Stimulated activated CD4-positive, alpha-beta T cell treated with anti-CD3 and anti-CD28 coated beads, TNF-alpha, amount 100 ng/mL, for 4 hours (primary cell): Measurements from ENCODE around the gene RIOX2.
"Not testable (repeated sequence)": the region's sequence is repeated elsewhere in the genome, so short reads cannot be mapped to it uniquely, and the experiment has no call there.

Source experiments
- DNase-seq, 3 experiments: peaks; one replicate each; pipeline ENCODE4 v3.0.0-alpha.2; 2020; ENCODE audit warnings: low read depth in 3 of 3

RIOX2 gene

DNA sequence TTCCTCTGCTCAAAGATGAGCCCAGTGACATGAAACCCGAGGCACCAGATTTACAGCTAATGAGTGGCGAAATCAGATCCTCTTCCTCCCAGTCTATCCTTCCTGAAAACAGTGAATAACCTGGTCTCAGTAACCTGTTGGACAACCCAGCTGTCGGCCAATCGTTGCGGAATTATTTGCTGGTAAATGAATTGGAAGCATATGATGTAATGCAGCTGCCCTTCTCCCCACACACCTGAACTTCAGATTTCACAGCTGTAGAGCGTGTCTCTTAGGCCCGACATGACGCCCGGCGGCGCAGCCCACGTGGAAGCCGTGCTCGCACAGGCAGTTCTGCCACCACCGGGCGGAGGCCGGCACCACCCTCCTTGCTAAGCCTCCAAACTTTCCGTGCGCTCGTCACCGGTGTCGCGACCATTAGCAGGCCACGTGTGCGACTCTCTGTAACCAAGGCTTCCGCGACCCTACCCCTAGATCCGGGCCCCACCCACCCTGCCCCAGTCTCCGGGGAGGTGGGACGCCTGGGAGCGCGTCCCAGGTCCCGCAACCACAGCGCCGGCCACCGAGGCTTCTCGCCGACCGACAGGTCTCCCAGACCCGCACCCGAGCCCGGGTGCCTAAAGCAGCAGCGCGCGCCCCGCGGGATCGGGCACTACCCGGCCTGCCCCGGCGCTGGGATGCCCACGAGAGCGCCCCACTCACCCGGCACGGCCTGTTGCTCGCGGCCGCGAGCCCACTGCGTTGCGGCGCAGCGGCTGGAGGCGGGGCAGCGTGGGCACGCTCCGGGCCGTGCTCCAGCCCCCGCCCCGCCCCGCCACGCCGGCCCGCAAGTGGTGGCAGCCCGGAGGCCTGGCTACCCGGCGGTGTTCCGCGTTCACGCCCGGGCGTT, at the start of gene RIOX2:
Gene RIOX2 (minus strand): TSS at position 753 of the 889 bp plus-strand sequence. CDS start 4,838 bp downstream, outside the sequence.
- DNase-seq, result peak; percentile 61 to 69 (median 68)

DNA sequence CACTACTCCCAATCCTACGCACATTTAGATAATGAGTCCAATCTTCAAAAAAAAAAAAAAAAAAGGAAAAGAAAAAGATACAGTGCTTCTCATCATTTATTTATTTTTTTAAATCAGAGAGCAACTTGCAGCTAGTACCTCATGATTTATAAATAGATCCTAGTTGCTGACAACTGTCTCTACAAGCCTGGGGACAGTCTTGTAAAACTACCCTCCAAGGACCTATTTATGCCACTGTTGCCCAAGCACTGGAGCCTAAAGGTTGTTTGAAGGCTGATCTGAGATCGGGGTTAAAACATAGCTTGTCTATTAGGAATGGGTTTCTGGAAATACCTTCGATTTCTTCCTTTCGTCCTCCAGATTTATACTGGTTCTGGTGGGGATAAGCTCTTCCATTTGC, 48.2 kb upstream of the RIOX2 start:
- no peak for DNase-seq

DNA sequence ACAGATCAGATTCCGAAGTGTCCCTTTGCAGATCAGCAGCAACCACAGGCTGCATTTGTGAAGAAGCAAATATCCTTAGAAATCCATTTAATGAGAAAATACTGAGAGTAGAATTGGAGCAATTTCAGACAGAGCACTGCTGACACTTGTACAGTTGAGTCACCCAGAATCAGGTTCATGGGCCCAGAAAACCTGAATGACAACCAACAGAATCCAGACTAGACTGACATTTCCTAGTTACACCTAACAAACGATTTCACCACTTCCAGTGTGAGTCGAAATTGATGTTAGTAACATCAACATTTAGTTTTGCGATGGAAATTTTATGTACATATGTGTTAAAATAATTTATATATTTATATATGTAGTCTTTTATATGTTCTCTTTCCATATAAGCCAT, 46.1 kb upstream of the RIOX2 start:
- DNase-seq, result no peak

DNA sequence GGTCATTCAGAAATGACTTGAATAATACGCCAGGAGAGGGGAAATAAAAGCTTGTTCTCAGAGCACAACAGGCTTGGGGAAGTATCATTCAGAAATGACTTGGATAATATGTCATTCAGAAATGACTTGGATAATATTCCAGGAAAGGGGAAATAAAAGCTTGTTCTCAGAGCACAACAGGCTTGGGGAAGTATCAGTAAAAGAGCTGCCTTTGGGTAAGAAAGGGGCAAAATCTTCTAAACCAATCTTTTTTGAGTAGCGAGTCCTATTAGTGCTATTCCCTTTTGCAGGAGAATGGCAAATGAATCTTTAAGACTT, 42.0 kb upstream of the RIOX2 start:
- no peak for DNase-seq

DNA sequence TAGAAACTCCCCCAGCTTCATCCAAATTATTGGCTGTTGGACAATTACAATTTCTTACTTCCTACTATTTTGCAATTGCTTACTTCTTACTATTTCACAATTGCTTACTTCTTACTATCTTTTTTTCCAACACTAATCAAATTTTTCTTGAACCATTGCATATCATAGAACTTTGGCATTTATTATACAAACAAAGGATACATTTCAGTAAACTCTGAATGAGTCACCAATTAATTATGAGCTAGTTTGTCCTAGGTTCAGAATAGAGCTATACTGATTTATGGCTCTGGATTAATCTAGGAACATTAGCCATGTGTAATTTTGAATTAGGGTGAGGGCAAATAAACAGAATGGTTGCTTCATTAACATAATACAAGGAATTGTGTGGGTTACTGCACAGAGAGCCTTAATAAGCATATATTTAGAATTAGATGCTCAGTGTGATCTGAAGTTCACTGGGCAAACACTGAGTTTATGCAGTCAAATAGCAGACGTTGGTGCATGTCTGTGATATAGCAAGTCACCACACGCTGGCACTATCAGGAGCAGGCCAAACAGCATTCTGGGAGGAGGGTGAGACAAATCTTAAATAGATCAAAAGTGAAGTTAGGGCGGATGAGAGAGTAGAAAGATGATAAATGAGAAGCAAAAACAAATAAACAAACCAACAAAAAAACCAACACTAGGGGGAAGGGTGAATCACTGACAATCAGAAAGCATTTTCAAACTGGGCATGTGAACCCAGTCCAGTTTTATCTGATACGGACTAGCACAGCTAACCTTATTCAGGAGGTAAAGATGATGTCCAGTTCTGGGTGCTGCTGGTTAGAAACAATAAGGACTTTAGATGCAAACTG, 41.4 kb upstream of the RIOX2 start:
- no peak for DNase-seq

DNA sequence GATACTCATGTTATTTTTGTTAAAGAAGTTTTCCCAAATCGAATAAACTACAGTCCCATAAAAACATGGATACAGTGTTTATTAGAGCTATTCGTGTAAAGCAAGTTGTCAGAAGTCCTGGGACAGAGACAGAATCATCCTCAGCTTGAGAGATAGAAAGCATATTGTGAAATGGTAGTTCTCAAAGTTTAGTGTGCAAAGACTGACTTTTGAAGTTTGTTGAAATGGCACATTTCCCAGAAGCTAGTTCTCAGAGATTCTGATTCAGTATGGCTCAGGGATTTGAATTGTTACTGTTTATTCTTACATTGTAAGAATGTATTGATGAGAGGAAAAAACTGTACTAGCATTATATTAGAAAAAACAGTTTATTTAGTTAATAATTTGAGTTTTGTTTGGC, 40.7 kb upstream of the RIOX2 start:
- DNase-seq, result no peak

DNA sequence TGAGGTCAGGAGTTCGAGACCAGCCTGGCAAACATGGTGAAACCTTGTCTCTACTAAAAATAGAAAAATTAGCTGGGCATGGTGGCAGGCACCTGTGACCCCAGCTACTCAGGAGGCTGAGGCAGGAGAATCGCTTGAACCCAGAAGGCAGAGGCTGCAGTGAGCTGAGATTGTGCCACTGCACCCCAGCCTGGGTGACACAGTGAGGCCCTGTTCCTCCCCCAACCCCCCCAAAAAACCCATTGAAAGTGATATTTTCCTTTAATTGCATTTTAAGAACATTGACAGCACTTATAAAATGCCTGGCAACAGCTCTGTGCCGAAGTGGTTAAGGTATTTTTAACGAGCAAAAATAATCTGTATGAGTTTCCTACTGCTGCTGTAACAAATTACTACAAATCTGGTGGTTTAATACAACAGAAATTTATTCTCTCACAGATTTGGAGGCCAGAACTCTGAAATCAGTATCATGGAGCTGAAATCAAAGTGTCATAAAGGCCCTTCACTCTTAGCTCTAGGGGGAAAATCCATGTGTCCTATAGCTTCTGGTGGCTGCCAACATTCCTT, 38.7 kb upstream of the RIOX2 start:
- not testable (repeated sequence) for DNase-seq

DNA sequence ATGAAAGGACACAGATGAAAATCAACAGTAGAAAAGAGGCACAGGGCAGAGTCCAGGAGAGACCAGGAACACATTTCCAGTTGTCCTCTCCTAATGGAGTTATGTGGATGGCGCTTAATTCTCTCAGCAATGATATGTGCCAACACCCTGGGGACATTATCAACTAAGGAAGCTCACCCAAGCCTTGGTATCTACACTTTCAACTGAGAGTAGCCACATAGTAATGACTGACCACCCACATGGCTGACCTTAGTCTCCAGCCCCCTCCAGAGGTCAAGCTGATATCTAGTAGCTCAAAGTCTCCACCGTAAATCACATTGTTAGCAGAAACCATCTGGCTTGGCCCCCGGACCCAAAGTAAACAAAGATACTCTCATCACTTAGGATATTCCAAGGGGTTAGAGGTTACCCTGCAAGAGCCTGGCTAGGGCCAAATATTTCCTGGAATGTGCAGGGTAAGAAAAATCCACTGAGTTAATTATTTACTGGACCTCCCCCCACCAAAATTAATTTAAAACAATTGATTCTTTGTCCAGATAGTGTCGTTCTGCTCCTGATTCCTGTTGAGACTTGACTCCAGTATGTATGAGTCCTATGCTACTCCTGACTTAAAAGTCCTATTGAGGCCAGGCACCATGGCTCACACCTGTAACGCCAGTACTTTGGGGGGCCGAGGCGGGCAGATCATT, 38.1 kb upstream of the RIOX2 start:
- DNase-seq, result no peak

DNA sequence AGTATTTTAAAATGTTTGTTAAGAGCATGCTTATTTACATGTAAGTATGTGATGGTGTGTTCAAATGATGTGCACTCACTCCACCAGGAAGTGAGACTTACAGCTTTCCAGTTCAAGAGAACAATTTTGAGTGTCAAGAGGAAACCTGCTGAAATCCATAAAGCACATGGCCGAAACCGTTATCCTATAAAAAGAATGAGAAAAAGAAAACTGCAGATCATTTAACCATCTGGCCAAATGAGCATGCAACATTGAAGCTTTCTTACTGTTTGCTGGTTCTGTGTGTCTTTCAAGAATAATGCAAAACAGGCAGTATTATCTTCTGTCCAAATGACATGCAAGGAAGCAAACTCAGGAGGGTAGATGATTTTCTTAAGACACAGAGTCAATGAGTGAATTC, 36.6 kb upstream of the RIOX2 start:
- no peak for DNase-seq

DNA sequence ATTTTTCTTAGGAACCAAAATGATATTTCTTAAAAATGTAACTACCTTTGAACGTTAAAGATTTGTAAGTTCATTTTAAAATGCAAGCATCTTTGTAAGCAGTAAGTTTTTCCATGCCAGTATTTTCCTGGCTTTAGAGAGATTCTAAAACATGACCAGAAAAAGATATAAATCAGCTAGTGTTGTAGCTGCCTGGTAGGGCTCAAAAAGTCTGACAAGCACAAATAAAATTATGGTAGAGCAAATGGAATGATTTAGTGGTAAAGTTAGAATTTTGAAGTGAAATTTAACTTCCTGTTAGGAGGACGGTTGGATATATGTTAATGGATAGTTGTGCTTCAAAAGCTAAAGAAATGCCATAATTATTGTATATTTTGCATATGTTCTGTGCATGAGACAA, 33.2 kb upstream of the RIOX2 start:
- no peak for DNase-seq

DNA sequence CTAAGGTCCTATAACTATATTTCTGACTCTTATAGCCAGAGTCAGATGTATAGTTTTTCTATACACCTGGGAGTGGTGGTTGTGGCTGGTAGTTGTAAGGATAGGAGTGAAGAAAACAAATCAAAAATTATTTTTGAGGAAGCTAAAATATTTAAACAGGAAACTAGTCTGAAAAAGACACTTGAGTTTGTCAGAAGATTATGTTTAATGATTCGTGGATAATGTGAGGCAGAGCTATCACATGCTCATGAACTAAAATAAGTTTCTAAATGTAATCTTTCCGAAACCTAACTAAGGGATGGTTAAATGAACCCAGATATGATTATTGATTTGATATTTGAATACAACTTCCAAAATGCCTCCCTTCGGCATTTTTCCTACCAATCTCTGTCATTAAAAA, 32.5 kb upstream of the RIOX2 start:
- DNase-seq, result no peak

DNA sequence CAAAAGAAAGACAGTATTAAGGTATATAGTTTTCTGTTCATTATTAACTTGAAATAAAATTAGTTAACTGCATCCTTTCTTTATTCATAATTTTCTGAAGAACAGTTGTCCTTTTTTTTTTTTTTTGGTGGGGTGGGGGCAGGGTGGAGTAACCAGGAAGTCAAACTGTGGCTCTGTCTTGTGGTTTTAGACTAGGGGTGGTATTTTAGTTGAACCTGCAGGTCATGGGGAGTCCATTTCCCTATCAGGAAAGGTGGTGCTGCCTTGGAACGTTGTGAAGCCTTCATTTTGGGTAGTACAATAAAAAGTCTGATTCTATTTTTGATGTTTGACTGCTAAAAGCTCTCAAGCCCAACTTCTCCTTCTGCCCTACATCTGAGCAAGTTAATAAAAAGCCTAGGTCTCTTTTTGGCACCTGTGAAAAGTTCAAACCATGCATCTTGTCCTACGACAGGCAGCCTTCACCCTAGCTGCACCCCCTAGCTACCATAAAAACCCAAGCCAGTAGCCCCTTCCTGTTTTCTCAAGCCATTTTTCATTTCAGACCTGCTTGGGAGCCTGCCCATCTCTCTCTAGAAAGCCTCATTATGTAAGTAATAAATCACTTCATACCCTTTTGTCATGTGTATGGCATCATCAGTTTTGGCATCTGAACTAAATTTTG, 31.2 kb upstream of the RIOX2 start:
- DNase-seq, result no peak

DNA sequence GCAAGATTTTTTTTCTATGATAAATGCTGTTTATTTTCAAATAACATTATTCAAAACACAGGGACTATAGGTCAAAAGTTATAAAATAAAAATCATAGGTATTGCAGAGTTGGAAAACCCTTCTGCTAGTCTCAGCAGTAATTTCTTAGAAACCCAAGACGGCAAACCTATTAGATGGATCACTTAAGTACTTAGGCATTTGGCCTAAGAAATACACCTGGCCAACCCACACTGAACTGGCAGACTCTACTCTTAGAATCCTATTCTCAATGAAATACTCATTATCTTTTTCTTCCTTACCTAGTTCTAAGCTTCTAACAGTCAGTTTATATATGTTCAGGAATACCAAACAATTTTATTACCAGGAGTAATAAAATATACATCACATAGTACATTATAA, 30.5 kb upstream of the RIOX2 start:
- no peak for DNase-seq

DNA sequence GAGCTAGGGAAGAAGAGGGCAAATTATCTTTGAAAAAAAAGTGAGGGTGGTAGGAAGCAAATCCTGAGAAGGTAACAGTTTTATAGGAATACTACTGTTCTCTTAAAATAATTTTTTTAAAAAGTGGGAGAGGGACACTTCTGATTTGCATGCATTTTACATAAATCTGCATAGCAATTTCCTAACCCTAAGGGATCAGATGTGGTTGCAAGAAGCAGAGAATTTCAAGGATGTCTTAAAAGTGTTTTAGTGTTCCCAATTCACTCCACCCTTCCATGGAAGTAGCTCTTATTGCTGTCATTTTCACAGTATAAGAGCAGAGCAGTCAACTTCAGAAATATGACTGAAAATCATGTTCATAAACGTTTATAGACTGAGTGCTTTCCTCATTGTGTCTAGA, 27.8 kb upstream of the RIOX2 start:
- no peak for DNase-seq

DNA sequence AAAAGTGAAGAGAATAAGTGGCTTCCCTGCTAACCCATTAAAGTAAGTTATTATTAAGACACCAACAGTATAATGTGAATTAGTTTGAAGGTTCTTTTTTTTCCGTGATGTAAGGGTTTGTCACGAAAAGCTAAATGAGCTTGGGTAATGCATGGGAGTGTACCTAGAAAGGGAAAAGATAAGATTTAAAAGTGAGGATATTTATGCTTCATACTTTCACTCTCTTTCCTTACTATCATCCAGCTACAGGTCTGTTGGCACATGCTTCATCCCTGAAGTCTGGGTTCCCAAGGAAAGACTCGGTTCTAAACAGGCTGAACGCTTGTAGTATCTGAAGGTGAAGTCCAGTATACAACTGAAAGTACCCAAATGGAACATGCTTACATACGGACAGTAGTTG, 26.9 kb upstream of the RIOX2 start:
- DNase-seq, result no peak

DNA sequence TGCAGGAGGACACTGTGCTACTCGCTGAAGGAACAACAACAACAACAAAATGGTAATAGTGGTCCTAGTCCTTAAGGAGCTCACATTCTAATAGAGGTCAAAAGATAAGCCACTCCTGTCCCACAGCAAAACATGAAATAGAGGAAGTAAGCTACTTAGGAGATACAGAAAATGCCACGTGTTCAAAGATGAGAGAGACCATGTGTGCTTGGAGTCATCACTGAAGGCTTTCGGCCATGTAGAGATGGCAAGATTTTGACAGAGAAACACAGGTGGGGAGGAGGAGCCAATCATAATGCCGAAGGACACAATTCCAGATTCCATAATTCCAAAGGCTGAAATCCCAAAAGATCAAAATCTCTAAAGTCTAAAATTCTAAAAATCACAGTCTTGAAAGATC, 24.8 kb upstream of the RIOX2 start:
- no peak for DNase-seq

DNA sequence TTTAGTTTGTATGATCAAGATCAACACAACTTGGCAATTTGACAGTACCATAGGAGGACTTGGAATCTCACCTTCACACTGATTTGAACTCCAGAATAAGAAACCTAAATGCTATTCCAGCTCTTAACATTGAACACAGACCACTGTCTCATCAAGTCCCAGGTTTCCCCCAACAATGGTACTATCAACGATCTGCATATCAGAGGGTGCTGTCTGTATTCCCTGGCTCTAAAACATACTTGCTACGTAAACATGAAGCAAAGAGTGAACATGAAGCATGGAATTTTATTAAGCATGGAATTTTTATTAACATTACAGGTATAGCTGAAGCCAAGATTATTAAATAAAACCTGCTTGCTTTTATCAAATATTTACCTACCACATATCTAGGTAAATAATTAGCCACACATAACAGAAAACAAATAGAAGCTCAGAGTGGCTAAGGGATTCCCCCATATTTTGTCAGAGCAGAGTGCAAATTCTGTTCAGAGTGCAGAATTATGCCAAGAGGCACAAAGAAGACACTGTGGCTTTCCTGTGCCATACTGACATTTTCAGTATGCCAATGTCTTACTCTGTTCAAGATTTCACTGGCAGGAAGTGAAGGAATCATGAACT, 22.2 kb upstream of the RIOX2 start:
- DNase-seq, result no peak

DNA sequence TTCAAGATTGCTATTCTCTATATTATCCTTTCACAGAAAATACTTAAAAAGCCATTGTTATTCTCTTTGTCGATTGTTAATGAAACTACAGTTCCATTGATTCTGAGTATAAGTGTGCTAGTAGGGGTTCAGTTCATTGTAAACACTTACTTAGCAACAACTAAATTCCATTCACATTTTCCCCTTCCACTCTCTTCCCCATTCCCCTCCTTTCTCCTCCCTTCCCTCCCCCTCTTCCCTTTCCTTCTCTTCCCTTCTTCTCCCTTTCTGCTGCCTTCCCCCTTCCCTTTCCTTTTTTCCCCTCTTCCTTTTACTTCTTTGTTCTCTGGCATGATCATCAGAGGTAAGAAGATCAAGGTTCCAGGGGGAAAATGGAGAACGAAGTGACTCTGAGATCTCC, 21.3 kb upstream of the RIOX2 start:
- no peak for DNase-seq

DNA sequence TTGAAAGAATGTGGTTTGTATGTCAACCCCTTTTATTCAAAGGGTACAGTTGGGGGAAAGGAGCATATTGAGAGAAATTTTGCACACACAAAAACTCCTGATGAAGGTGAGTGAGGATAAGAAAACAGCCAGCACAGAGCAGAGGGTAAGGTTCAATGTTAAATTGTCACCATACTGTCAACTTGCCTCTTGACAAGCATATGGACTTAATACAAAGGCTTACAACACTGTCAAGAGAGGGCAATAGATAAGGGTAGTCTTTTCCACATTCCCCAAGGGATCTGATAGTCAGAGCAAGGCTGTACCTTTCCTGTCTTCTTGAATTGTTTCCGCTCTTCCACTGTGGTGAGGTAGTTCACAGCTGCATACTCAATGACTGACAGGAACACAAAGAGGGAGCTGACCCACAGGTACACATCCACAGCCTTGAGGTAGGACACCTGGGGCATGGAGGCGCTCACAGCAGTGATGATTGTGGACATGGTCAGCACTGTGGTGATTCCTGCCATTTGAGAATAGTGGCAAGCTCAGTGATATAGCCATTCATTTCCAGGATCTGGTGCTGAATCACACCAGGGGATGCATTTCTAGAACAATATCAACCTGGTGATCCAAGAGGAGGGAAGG, 20.4 kb upstream of the RIOX2 start:
- DNase-seq, result no peak

DNA sequence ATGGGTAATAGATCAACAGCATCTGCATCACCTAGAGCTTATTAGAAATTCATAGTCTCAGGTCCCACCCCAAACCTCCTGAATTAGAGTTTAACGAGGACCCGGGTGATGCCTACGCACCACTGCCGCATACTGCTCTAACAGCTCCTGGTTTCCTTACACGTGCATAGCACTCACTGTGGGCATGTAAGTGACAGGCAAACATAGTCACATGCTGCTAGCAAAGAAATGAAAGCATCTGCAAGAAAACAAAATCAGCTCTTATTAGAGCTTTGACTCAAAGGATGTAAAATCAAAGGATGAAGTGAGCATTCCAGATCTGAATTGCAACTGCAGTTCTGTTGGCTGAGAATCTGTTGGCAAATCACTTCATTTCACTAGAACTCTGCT, 19.1 kb upstream of the RIOX2 start:
- no peak for DNase-seq
